Hematopoietic multipotent progenitor cell treated with erythropoietin and hydrocortisone succinate and interleukin-3 and kit ligand, for 8 days (in vitro differentiated cells): ENCODE data around the gene EGFR.
"Not testable (repeated sequence)": the region's sequence is repeated elsewhere in the genome, so short reads cannot be mapped to it uniquely, and the experiment has no call there.

Experiments used
- DNase-seq: peaks from one replicate; pipeline ENCODE4 v3.0.0-alpha.2; 2015

EGFR gene

DNA sequence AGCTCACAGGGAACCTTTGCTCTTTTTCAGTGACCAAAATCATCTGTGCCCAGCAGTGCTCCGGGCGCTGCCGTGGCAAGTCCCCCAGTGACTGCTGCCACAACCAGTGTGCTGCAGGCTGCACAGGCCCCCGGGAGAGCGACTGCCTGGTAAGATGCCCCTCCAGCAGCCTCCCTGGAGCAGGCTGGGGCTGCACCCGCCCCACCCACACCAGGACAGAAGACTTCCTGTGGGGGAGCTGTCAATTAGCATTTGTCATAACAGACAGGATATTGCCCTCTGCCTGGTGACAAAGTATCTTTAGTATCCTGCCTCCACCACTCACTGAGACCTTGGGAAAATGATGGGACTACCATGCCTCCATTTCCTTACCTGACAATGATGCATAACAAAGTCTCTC is 133.7 kb downstream of the EGFR start:
- DNase-seq: no peak

DNA sequence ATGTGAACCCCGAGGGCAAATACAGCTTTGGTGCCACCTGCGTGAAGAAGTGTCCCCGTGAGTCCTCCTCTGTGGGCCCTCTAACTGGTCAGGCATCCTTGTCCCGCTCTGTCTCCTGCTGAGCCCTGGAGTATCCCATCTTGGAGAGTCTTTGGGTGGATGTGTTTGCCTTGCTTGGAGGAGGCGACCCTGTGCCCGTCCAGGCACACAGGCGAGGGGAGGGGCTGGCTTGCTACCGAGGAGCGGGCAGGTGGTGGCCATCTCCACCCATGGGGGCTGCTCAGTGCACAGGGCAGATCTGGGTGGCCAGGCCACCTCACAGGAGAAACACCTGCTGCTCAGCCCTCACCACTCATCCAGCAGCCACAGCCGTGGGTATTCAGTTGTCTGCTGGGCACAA is 135.3 kb downstream of the EGFR start:
- no peak for DNase-seq

DNA sequence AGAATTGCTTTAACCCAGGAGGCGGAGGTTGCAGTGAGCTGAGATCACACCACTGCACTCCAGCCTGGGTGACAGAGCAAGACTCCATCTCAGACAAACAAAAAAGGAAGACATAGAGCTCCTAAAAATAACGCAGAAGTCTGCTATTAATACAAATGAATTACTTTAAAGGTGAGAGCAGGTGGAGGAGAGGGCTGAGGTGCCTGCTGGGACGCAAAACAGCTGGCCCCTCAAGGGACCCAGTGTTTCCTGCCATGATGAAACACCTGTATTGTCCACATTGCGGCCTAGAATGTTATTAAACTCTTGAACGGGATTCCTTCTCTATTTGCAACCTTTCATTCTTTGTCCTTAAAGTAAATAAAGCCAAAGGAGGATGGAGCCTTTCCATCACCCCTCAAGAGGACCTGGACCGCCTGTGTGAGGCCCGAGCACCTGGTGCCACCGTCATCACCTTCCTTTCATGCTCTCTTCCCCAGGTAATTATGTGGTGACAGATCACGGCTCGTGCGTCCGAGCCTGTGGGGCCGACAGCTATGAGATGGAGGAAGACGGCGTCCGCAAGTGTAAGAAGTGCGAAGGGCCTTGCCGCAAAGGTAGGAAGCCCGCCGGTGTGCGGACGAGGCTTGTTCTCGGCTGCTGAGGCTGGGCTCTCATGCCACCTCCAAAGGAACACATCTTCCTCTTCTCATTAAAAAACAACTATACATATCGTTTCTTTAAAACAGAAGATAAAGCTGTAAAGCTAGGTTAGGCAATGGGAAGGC is 136.7 kb downstream of the EGFR start:
- no peak for DNase-seq

DNA sequence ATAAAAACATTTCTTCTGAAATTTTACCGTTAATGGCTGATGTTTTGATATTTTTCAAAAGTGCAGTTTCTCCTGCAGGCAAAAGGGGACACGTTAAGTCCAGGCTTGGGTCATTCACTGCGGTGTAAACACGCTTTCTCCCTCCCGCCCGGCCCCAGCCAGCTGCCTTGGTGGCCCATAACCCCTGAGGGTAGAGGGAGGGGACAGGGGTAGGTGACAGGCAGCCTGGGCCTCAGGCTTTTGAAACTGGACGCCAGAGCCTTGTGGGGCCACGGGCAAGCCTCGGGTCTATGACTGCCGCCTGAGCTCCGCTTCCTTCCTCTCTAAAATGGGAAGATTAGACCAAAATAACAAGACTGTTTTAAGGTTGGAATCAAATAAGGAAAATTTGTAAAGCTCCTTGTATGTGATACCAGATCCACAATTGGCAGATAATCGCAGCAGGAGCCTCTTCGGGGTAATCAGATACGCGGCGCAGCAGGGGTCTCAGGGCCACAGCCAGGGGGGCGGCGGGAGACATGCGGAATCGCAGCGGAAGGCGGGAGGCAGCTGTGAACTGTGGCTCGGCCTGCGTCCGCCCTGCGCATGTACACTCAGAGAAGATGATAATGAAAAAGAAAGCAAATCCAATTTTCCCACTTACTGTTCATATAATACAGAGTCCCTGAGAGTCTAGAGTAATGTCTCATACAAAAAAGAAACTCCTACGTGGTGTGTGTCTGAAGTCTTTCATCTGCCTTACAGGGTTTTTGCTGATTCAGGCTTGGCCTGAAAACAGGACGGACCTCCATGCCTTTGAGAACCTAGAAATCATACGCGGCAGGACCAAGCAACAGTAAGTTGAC is 138.3 kb downstream of the EGFR start:
- DNase-seq: no peak

DNA sequence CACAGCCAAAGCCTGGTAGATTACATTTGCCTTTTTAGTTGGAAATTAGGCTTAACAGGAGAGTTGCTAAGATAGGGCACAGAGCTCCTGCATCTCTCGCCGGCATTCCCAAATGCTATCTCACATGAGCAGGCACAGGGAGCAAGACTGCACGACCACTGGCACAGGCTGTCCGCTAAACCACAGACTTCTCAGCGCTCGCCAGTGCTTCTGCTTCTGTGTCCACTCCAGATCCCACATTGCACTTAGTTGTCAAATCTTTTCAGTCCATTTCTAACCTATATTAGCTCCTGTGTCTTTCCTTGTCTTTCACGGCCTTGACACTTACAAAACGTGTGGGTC is 138.9 kb downstream of the EGFR start:
- DNase-seq: no peak

DNA sequence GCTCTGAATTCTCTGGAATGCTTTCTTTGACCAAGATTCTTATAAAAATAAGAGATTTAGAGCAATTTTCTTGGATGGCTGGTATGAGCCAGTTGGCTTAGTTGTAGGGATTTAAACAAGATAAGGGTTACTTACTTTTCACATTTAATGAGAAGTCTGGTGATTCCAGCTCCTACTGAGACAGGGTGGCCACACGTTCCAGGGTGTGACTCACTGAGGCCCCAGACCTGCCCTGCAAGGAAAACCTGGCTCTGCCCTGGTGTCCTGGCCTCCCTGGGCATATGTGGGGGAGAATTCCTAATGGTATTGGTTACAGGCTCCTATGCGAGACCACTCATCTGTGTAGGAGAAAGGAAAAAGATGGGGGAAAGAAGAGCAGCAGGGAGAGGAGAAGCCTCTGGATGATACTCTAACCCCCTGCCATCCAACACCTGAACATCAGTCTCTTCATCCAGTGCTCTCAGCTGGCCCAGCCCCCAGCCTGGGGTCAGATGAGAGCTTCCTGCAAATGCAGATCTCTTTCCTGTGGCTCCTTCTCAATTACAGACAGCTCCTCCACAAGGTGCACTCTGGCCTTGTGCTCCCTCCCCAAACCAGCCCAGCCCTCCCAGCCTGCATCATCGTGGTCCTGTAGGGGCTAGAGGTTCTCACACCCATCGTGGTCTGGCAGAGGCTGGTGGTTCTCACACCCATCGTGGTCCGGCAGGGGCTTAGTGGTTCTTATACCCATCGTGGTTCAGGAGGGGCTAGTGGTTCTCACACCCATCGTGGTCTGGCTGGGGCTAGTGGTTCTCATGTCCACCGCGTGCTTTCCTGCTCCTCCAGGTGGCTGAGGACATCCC is 139.9 kb downstream of the EGFR start:
- DNase-seq: no peak

DNA sequence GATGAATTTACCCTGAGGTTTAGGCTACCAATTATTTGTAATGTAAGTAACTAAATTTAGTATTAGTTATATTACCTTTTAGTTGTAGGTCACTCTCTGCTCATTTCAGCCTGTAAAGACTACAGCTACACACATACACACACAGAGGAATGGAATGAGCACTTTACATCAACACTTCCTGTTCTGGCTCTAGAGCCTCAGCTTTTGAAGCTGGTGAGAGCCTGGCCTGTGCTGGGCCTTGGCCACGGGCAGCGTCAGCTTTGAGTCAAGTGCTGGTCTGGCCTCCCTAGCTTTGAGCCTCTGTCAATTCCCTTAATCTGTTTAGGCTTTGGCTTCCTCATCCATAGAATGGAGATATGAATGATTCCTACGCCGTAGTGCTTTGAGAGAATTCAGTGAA is 141.7 kb downstream of the EGFR start:
- DNase-seq: no peak

DNA sequence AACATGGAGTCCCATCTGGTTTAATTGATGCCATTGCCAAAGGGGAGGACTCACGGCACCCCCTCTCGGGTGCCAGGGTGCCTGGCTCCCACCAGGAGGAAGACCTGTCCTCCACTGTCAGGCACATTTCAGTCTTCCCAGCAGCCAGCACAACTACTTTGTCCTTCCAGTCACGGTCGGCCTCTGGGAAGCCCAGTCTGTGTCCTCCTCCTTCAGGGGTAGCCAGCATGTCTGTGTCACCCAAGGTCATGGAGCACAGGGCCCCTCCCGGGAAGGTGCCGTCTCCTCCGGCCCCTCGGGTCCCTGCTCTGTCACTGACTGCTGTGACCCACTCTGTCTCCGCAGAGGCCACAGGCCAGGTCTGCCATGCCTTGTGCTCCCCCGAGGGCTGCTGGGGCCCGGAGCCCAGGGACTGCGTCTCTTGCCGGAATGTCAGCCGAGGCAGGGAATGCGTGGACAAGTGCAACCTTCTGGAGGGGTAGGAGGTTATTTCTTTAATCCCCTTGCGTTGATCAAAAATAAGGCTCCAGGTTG is 142.4 kb downstream of the EGFR start:
- no peak for DNase-seq

DNA sequence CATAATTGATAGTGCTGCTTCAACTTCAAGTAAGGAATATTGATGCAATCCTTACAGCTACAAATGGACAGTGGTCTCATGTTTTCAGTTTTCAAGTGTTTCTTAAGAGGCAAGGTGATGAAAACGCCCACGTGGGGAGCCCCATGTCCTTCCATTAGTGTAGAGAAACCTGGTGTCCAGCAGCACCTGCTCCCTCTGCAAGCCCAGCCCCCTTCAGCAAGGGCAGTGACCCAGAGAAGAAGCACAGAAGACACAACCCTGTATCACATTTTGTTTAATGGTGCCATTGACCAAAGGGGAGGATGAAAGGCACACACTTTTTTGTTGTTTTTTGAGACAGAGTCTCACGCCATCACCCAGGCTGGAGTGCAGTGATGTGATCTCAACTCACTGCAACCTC is 143.7 kb downstream of the EGFR start:
- no peak for DNase-seq

DNA sequence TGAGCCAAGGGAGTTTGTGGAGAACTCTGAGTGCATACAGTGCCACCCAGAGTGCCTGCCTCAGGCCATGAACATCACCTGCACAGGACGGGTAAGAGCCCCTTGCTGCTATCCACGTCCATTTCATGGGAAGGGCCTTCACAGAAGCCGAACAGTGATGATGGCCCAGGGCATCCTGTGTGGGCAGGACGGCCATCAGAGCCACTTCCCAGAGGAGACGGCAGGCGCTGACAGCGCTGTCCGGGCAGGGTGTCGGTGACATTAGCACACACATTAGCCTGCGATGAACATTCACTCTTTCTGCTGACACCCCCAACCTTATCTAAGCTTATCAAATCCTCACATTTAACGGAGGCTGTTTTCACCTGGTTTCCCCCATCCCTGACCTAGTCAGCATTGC is 144.9 kb downstream of the EGFR start:
- no peak for DNase-seq

DNA sequence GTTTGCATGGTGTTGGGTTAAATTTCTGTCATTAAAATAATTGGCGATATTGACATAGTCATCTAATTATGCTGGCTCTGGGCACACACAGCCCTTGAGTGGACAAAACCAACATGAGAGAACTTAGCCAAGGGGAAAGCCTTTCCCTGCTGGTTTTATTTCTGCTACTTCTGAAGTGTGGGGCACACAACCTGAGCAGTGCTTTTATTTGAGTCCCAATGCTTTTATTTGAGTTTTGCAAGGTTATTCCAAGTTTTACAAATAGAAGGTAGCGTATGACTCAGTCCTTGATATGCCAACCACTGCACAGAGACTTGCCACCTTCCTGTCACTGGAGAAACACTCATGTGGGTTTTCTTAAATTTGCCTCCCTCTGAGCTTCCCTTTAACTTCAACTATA is 145.7 kb downstream of the EGFR start:
- DNase-seq: no peak

DNA sequence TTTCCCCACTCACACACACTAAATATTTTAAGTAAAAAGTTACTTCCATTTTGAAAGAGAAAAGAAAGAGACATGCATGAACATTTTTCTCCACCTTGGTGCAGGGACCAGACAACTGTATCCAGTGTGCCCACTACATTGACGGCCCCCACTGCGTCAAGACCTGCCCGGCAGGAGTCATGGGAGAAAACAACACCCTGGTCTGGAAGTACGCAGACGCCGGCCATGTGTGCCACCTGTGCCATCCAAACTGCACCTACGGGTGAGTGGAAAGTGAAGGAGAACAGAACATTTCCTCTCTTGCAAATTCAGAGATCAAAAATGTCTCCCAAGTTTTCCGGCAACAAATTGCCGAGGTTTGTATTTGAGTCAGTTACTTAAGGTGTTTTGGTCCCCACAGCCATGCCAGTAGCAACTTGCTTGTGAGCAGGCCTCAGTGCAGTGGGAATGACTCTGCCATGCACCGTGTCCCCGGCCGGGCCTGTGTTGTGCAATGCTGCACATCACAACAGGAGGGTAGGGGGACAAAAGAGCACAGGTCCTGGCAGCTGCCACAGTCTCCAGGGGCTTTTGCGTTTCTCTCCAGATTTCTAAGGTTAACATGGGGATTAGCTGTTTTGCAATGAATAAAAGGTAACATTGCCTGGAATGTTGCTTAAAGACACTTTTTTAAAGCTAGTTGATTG is 146.5 kb downstream of the EGFR start:
- DNase-seq: no peak

DNA sequence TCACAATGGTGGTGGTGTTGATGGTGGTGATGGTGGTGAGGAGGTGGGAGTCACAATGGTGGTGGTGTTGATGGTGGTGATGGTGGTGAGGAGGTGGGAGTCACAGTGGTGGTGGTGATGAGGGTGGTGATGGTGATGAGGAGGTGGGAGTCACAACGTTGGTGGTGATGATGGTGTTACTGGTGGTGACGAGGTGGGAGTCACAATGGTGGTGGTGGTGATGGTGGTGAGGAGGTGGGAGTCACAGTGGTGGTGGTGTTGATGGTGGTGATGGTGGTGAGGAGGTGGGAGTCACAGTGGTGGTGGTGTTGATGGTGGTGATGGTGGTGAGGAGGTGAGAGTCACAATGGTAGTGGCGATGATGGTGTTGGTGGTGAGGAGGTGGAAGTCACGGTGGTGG is 148.5 kb downstream of the EGFR start:
- not testable (repeated sequence) for DNase-seq

DNA sequence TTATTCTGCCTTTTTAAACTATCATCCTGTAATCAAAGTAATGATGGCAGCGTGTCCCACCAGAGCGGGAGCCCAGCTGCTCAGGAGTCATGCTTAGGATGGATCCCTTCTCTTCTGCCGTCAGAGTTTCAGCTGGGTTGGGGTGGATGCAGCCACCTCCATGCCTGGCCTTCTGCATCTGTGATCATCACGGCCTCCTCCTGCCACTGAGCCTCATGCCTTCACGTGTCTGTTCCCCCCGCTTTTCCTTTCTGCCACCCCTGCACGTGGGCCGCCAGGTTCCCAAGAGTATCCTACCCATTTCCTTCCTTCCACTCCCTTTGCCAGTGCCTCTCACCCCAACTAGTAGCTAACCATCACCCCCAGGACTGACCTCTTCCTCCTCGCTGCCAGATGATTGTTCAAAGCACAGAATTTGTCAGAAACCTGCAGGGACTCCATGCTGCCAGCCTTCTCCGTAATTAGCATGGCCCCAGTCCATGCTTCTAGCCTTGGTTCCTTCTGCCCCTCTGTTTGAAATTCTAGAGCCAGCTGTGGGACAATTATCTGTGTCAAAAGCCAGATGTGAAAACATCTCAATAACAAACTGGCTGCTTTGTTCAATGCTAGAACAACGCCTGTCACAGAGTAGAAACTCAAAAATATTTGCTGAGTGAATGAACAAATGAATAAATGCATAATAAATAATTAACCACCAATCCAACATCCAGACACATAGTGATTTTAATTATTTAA is 151.7 kb downstream of the EGFR start:
- no peak for DNase-seq

DNA sequence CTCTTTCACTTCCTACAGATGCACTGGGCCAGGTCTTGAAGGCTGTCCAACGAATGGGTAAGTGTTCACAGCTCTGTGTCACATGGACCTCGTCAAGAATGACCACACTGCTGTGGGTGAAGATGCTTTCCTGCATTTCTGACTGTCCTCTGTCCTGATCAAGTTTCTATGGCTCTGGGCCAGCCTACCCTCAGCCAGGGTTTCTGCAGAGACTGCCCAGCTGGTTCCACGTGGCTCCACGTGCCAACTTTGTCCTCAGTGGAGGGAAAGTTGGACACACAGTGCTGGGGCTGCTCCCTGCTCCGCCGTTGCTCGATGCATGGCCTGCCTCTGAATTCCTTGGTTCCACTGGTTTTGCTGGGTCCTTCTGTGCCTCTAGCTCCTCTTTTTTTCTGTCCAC is 152.3 kb downstream of the EGFR start:
- no peak for DNase-seq

DNA sequence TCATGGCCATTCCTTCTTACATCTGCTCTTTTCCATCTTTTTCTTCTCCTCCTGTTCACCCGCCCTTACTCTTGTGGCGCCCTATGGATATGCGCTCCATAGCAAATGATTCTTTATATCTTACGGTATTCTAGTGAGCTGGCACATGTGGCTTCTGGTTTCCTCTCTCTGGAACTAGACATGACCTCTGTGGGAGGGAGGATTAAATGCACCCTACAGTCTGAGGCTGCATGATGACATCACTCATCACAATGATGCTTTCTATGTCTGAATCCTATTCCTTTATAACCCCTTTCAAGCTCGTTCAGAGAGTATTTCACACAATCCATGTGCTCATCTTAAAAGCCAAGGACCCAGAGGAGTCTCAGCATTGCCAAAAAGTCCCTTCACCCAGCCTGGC is 153.3 kb downstream of the EGFR start:
- DNase-seq: no peak

DNA sequence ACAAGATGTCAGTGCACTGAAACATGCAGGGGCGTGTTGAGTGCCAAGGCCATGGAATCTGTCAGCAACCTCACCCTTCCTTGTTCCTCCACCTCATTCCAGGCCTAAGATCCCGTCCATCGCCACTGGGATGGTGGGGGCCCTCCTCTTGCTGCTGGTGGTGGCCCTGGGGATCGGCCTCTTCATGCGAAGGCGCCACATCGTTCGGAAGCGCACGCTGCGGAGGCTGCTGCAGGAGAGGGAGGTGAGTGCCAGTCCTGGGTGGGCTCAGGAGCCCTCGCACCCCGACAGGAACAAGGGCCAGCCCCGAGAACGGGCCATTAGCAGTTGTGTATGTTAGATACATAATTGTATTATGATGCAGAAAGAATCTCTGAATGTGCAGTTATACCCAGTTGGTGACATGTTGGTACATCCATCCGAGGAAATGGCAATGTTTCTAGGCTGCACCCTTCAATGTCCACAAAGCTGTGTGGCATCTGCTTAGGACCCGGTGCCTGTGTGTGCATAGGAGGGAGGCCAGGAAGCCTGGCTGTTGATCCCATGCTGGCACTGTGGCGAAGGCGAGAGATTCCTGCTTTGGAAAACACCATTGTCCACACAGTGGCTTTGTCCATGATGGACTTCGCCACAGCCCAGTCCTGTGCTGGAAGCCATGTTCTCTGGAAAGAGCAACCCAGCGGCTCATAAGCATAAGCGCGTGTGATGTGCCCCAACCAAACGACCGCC is 154.2 kb downstream of the EGFR start:
- no peak for DNase-seq

DNA sequence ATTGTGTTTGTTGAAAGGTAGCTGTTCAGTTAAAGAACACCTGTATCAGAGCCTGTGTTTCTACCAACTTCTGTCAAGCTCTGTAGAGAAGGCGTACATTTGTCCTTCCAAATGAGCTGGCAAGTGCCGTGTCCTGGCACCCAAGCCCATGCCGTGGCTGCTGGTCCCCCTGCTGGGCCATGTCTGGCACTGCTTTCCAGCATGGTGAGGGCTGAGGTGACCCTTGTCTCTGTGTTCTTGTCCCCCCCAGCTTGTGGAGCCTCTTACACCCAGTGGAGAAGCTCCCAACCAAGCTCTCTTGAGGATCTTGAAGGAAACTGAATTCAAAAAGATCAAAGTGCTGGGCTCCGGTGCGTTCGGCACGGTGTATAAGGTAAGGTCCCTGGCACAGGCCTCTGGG is 154.9 kb downstream of the EGFR start:
- DNase-seq: no peak

DNA sequence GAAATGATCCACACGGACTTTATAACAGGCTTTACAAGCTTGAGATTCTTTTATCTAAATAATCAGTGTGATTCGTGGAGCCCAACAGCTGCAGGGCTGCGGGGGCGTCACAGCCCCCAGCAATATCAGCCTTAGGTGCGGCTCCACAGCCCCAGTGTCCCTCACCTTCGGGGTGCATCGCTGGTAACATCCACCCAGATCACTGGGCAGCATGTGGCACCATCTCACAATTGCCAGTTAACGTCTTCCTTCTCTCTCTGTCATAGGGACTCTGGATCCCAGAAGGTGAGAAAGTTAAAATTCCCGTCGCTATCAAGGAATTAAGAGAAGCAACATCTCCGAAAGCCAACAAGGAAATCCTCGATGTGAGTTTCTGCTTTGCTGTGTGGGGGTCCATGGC is 155.6 kb downstream of the EGFR start:
- no peak for DNase-seq

DNA sequence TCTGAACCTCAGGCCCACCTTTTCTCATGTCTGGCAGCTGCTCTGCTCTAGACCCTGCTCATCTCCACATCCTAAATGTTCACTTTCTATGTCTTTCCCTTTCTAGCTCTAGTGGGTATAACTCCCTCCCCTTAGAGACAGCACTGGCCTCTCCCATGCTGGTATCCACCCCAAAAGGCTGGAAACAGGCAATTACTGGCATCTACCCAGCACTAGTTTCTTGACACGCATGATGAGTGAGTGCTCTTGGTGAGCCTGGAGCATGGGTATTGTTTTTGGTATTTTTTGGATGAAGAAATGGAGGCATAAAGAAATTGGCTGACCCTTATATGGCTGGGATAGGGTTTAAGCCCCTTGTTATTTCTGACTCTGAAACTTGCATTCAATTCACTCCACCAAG is 156.0 kb downstream of the EGFR start:
- DNase-seq: no peak

DNA sequence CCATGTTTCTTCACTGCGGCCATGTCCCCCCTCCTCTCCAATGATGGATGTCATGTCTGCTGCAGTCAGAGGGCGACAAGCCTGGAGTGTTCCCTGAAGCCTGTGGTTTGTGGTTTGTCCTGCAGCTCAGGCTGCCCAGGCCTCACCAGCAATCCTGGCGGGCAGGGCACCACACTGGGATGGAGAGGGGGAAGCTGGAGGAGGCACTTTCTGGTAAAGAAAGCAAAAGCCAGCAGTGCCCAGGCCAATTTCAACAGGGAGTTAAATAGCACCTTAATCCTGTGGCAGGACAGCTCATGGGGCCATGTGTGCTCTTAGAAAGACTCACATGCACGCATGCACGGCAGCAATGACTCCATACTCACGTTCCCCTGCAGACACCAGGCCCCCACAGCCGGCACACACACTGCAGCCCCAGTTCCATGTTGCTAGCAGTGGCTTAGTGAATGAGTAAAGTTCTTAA is 158.3 kb downstream of the EGFR start:
- DNase-seq: no peak
